DND-41 (cell line): ENCODE results near the gene C22orf23.

Experiments used
- ATAC-seq: fragments of 200-7000 bp; cut with Tn5 transposase; 3 replicates; pipeline ENCODE4 v1.9.1; 2021; ENCODE audit warnings: low read depth; ENCODE audit not compliant: insufficient read depth
- DNase-seq: peaks from one replicate; pipeline ENCODE4 v3.0.0-alpha.2; 2020
- H2AFZ ChIP-seq: 2 replicates; pipeline ENCODE4 v1.6.0; 2012; ENCODE audit warnings: low read depth, low read length
- H3K27ac ChIP-seq: 2 replicates; pipeline ENCODE4 v1.5.1; 2012; ENCODE audit warnings: low read length, inconsistent platforms
- H3K27me3 ChIP-seq: fragments of 200-600 bp; sonication (generic); 2 replicates; pipeline ENCODE4 v1.6.0; 2012; ENCODE audit warnings: low read length, mild to moderate bottlenecking, inconsistent platforms; ENCODE audit not compliant: insufficient read depth, poor library complexity
- H3K36me3 ChIP-seq: 2 replicates; pipeline ENCODE4 v1.5.1; 2012; ENCODE audit warnings: low read length, inconsistent platforms; ENCODE audit not compliant: insufficient read depth
- H3K4me1 ChIP-seq: 2 replicates; pipeline ENCODE4 v1.5.1; 2012; ENCODE audit warnings: mild to moderate bottlenecking, low read length; ENCODE audit not compliant: insufficient read depth
- H3K4me2 ChIP-seq: 2 replicates; pipeline ENCODE4 v1.6.0; 2012; ENCODE audit warnings: mild to moderate bottlenecking, moderate library complexity, low read length, inconsistent platforms; ENCODE audit not compliant: insufficient read depth
- H3K4me3 ChIP-seq, 2 experiments: fragments of 200-600 bp in 1 of 2; shearing (Covaris generic) in 1 of 2; 2 replicates each; pipeline ENCODE4 v1.5.1; 2012 to 2016; ENCODE audit warnings: inconsistent platforms in 2 of 2, low read length in 2 of 2, mild to moderate bottlenecking in 2 of 2, low read depth in 1 of 2, moderate library complexity in 1 of 2
- H3K79me2 ChIP-seq: 2 replicates; pipeline ENCODE4 v1.6.0; 2012; ENCODE audit warnings: low read length, inconsistent platforms; ENCODE audit not compliant: insufficient read depth
- H3K9ac ChIP-seq: 2 replicates; pipeline ENCODE4 v1.6.0; 2012; ENCODE audit warnings: low read depth, mild to moderate bottlenecking, inconsistent platforms, low read length, moderate library complexity
- H3K9me3 ChIP-seq: 2 replicates; pipeline ENCODE4 v1.5.1; 2012; ENCODE audit warnings: low read length, moderate library complexity, mild to moderate bottlenecking, inconsistent platforms; ENCODE audit not compliant: insufficient read depth, severe bottlenecking
- H4K20me1 ChIP-seq: 2 replicates; pipeline ENCODE4 v1.6.0; 2012; ENCODE audit warnings: low read length; ENCODE audit not compliant: insufficient read depth
- CTCF ChIP-seq: IDR thresholded peaks from 2 replicates; pipeline ENCODE4 v1.5.1; 2012; ENCODE audit warnings: borderline replicate concordance, low read length, moderate library complexity, mild to moderate bottlenecking; ENCODE audit not compliant: poor library complexity, severe bottlenecking; ENCODE audit errors: extremely low read depth
- EZH2 ChIP-seq: IDR thresholded peaks from 3 replicates; pipeline ENCODE4 v1.6.1; 2012; ENCODE audit warnings: borderline replicate concordance, low read depth, mild to moderate bottlenecking, moderate library complexity, low read length, inconsistent platforms; ENCODE audit not compliant: severe bottlenecking

C22orf23 gene

DNA sequence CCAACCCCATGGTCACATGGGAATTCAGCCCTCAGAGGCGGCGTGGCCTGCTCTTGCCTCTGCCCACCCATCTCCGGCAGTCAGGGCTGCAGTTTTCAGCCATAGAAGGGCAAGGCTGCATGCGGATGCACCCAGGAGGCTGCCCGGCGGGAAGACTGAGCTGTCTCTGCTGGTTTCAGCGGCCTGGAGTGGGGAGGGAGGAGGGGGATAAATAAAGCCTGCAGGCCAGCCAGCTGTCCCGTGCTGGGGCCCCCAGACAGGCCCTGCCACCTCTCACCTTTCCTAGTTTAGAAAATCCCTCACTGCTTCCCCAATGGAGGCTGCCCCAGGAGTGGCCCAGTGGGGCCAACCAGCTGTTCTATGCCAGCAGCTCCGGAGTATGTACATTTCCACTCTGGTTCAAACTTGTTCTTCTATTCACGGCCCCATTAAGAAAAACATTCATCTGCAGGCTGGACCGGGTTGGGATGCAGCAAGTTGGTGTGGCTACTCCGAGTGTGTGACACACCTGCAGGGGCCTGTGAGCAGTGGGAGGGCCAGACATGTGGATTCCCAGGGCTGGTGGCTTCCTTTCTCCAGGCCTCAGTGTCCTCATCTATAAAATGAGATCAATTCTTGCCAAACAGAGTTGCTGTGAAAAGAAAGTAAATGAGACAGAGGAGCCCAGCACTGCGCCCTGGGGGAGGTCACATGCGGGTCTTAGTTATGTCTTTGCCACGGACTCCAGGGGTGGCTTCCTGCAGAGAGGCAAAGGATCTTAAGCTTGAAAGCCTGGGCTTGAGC lies 42.3 kb downstream of the C22orf23 start:
- Histone ChIP-seq H4K20me1 (no peaks in the 10 kb centered on the region; the same call in 1 of the 2 replicates), H3K4me1 (peaks cover 14% of the 10 kb centered on the region), H3K9ac (no peak overlapping the region), H3K4me2 (no peak overlapping the region), H3K79me2 (no peaks in the 10 kb centered on the region; the same call in 1 of the 2 replicates), H3K9me3 (no peaks in the 10 kb centered on the region), H3K27ac (no peak overlapping the region), H3K4me3 (no peak overlapping the region), H3K27me3 (no peaks in the 10 kb centered on the region), H3K36me3 (peaks cover 11% of the 10 kb centered on the region), H2AFZ (no peak overlapping the region)
- DNase-seq (no peak), ATAC-seq (no peak)
- TF ChIP-seq EZH2: no peak
- no peak for TF ChIP-seq CTCF

DNA sequence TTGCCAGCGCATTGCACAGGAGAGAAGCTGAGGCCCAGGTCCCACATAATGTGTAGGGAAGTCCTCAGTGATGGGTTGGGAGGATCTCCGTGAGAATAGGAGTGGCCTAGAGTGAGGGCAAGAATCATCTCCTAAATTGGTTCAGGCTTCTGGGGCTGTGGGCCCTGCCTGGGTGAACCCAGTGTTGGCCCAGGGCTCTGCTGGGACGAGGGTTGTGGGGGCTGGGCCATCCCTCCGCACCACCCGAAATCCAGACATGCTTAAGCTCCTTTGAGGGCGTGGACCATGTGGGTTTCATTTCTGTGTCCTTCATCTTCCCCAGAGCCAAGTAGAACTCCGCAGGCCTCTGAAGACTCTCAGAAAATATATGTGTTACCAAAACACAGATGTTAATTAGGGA lies 43.6 kb downstream of the C22orf23 start:
- H3K27me3 ChIP-seq: no peaks in the 10 kb centered on the region
- H3K9me3 ChIP-seq: no peaks in the 10 kb centered on the region
- H3K36me3 ChIP-seq: peaks cover 11% of the 10 kb centered on the region
- peaks cover 23% of the 10 kb centered on the region for H3K4me1 ChIP-seq
- H3K4me2 ChIP-seq: no peak overlapping the region
- ATAC-seq (no peak), DNase-seq (no peak)
- TF ChIP-seq EZH2 (no peak), CTCF (no peak)
- H4K20me1 ChIP-seq: no peaks in the 10 kb centered on the region; the same call in 1 of the 2 replicates
- H3K4me3 ChIP-seq: no peak overlapping the region
- H2AFZ ChIP-seq: no peak overlapping the region
- H3K79me2 ChIP-seq: no peaks in the 10 kb centered on the region; the same call in 1 of the 2 replicates
- H3K27ac ChIP-seq: no peak overlapping the region
- H3K9ac ChIP-seq: no peak overlapping the region

DNA sequence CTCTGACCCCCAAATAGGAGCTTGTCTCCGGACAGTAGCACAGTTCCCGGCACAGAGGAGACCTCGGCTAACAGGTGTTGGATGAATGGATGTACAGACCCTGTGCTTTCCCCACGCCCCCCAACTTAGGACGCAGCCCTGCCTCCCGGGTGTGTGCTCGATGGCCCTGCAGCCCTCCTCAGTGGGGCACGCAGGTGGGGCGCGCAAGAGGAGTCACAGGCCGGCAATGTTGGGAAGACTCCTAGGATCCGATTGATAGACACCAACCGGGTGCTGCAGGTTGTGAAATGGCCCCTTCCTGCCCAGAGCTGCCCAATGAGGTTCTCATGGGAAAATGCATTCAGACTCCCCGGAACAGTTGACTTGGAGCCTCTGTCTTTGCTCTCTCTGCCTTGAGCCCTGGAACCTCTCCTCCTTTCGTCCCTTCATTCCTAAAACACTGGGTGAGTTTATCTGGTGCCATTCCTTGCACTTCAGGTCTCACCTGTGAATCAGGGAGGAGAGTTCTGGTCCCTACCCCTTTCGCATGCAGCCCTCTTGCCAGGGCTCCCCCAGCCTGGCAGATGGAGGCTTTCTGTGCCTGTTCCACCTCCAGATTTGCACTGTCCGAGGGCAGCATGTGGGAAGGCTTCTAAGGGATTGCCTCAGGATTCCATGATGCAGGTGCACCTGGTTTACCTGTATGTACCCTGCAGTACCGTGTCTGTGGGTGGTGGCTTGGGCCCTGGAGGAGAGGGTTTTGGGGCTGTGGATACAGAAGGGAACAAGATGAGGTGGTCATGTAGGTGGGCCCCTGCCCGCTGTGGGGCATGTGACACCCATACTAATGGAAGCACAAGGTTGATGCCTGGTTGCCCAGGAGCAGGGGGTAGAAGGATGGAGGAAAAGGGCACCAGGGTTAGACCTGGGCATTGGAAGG lies 46.1 kb downstream of the C22orf23 start:
- Histone ChIP-seq H3K9ac (peak overlapping the region; percentile 88), H3K27me3 (no peaks in the 10 kb centered on the region), H3K27ac (no peak overlapping the region), H3K4me1 (peaks cover 23% of the 10 kb centered on the region), H3K36me3 (peaks cover 3% of the 10 kb centered on the region), H3K4me3 (peak overlapping the region; percentile 26 to 71; a peak in 3 of 4 replicates), H2AFZ (peak overlapping the region; percentile 90), H3K9me3 (no peaks in the 10 kb centered on the region), H3K4me2 (peak overlapping the region; percentile 79), H4K20me1 (no peaks in the 10 kb centered on the region; the same call in 1 of the 2 replicates), H3K79me2 (no peaks in the 10 kb centered on the region; the same call in 1 of the 2 replicates)
- ATAC-seq (no peak), DNase-seq (no peak)
- TF ChIP-seq CTCF (no peak), EZH2 (no peak)
